GM19328 (cell line): ENCODE data around the gene ITGAE.
"Not testable (repeated sequence)": the region's sequence is repeated elsewhere in the genome, so short reads cannot be mapped to it uniquely, and the experiment has no call there.

Experiments used
- ATAC-seq: cut with Tn5 transposase; IDR thresholded peaks from one replicate; pipeline ENCODE4 v1.9.1; 2021; ENCODE audit warnings: mild to moderate bottlenecking, moderate library complexity; ENCODE audit not compliant: unreplicated experiment

The ITGAE gene

GRCh38 chr17:3795390-3796102, 5.4 kb downstream of the ITGAE start:
- ATAC-seq, result no peak

- ATAC-seq, result no peak
Observed at GRCh38 chr17:3794557-3795389, 6.2 kb downstream of the ITGAE start.

- ATAC-seq, result not testable (repeated sequence)
Observed at GRCh38 chr17:3794152-3794551, 6.8 kb downstream of the ITGAE start.

GRCh38 chr17:3793258-3793657, 7.7 kb downstream of the ITGAE start:
- not testable (repeated sequence) for ATAC-seq

- no peak for ATAC-seq
Observed at GRCh38 chr17:3792481-3792880, 8.5 kb downstream of the ITGAE start.

- no peak for ATAC-seq
Observed at GRCh38 chr17:3788200-3788599, 12.8 kb downstream of the ITGAE start.

- ATAC-seq, result not testable (repeated sequence)
Observed at GRCh38 chr17:3785323-3785722, 15.7 kb downstream of the ITGAE start.

- ATAC-seq, result no peak
Observed at GRCh38 chr17:3782751-3783150, 18.2 kb downstream of the ITGAE start.

GRCh38 chr17:3780986-3781385, 20.0 kb downstream of the ITGAE start:
- ATAC-seq, result no peak

GRCh38 chr17:3777366-3778120, 23.4 kb downstream of the ITGAE start:
- ATAC-seq, result no peak

GRCh38 chr17:3773966-3774365, 27.0 kb downstream of the ITGAE start:
- ATAC-seq, result no peak

- ATAC-seq, result no peak
Observed at GRCh38 chr17:3773511-3773910, 27.5 kb downstream of the ITGAE start.

- ATAC-seq, result no peak
Observed at GRCh38 chr17:3772764-3773163, 28.2 kb downstream of the ITGAE start.

- no peak for ATAC-seq
Observed at GRCh38 chr17:3771140-3771539, 29.8 kb downstream of the ITGAE start.

- ATAC-seq, result no peak
Observed at GRCh38 chr17:3770466-3770865, 30.5 kb downstream of the ITGAE start.

GRCh38 chr17:3768769-3769168, 32.2 kb downstream of the ITGAE start:
- ATAC-seq, result no peak

GRCh38 chr17:3768341-3768740, 32.6 kb downstream of the ITGAE start:
- no peak for ATAC-seq

GRCh38 chr17:3766779-3767178, 34.2 kb downstream of the ITGAE start:
- ATAC-seq, result no peak

GRCh38 chr17:3765981-3766380, 35.0 kb downstream of the ITGAE start:
- ATAC-seq, result no peak

- ATAC-seq, result no peak
Observed at GRCh38 chr17:3763777-3764170, 37.2 kb downstream of the ITGAE start.

GRCh38 chr17:3762922-3763776, 37.8 kb downstream of the ITGAE start:
- no peak for ATAC-seq
